Measurements from ENCODE around the gene MAB21L4.

MAB21L4 gene

GRCh38 chr2:240906141-240906910, 10.4 kb upstream of the MAB21L4 start, which contains the start of gene CROCC2:
CROCC2 (plus strand) TSS chr2:240906336; CDS start chr2:240906514, 178 bp downstream.
- no peak for DNase-seq (ENCODE audit: low spot score in 2 of 2)
- ATAC-seq = no peak
- Mint-ChIP-seq H3K4me1 (no peaks in the 10 kb centered on the region), H3K9me3 (no peaks in the 10 kb centered on the region), H3K27ac (no peak within 1 kb of the TSS), H3K36me3 (no peaks in the 10 kb centered on the region), H3K4me3 (no peak within 1 kb of the TSS)

- H3K4me1 Mint-ChIP-seq = no peaks in the 10 kb centered on the region
- ATAC-seq = no peak
- H3K4me3 Mint-ChIP-seq = no peak overlapping the region
These were observed 9.3 kb upstream of the MAB21L4 start for GRCh38 chr2:240905176-240905781.

GRCh38 chr2:240904216-240905175, 8.5 kb upstream of the MAB21L4 start:
- no peak overlapping the region for H3K27ac Mint-ChIP-seq
- DNase-seq (ENCODE audit: low spot score in 2 of 2) (no peak), ATAC-seq (peak; percentile 9)
- no peaks in the 10 kb centered on the region for H3K36me3 Mint-ChIP-seq
- no peaks in the 10 kb centered on the region for H3K4me1 Mint-ChIP-seq
- H3K9me3 Mint-ChIP-seq = no peaks in the 10 kb centered on the region
- no peak overlapping the region for H3K4me3 Mint-ChIP-seq

More at GRCh38 chr2:240905176-240905781, 9.3 kb upstream of the MAB21L4 start:
- Mint-ChIP-seq H3K9me3 (no peaks in the 10 kb centered on the region), H3K27ac (no peak overlapping the region), H3K36me3 (no peaks in the 10 kb centered on the region)
- no peak for DNase-seq (ENCODE audit: low spot score in 2 of 2)

GRCh38 chr2:240903191-240904060, 7.5 kb upstream of the MAB21L4 start:
- Mint-ChIP-seq H3K4me1 (no peaks in the 10 kb centered on the region), H3K27ac (no peak overlapping the region), H3K9me3 (no peaks in the 10 kb centered on the region), H3K4me3 (no peak overlapping the region), H3K36me3 (no peaks in the 10 kb centered on the region)
- DNase-seq (ENCODE audit: low spot score in 2 of 2) (no peak), ATAC-seq (no peak)

GRCh38 chr2:240902615-240903041, 6.7 kb upstream of the MAB21L4 start:
- Mint-ChIP-seq H3K27ac (no peak overlapping the region), H3K4me3 (no peak overlapping the region), H3K9me3 (no peaks in the 10 kb centered on the region), H3K36me3 (no peaks in the 10 kb centered on the region), H3K4me1 (no peaks in the 10 kb centered on the region)
- ATAC-seq = no peak
- DNase-seq (ENCODE audit: low spot score in 2 of 2) = no peak

- H3K9me3 Mint-ChIP-seq = no peaks in the 10 kb centered on the region
- H3K36me3 Mint-ChIP-seq = no peaks in the 10 kb centered on the region
- ATAC-seq = no peak
- DNase-seq (ENCODE audit: low spot score in 2 of 2) = no peak
- no peak overlapping the region for H3K4me3 Mint-ChIP-seq
- H3K4me1 Mint-ChIP-seq = no peaks in the 10 kb centered on the region
- H3K27ac Mint-ChIP-seq = no peak overlapping the region
These were observed 6.1 kb upstream of the MAB21L4 start for GRCh38 chr2:240901986-240902614.

GRCh38 chr2:240900141-240900860, 4.3 kb upstream of the MAB21L4 start:
- H3K4me3 Mint-ChIP-seq = no peak overlapping the region
- no peaks in the 10 kb centered on the region for H3K36me3 Mint-ChIP-seq
- H3K4me1 Mint-ChIP-seq = no peaks in the 10 kb centered on the region
- no peaks in the 10 kb centered on the region for H3K9me3 Mint-ChIP-seq
- no peak for DNase-seq (ENCODE audit: low spot score in 2 of 2)
- no peak overlapping the region for H3K27ac Mint-ChIP-seq
- no peak for ATAC-seq

GRCh38 chr2:240899468-240899865, 3.5 kb upstream of the MAB21L4 start:
- no peaks in the 10 kb centered on the region for H3K36me3 Mint-ChIP-seq
- no peak overlapping the region for H3K4me3 Mint-ChIP-seq
- H3K4me1 Mint-ChIP-seq = no peaks in the 10 kb centered on the region
- ATAC-seq (no peak), DNase-seq (ENCODE audit: low spot score in 2 of 2) (no peak)
- no peak overlapping the region for H3K27ac Mint-ChIP-seq
- no peaks in the 10 kb centered on the region for H3K9me3 Mint-ChIP-seq

GRCh38 chr2:240898731-240899467, 2.9 kb upstream of the MAB21L4 start:
- no peak for ATAC-seq
- no peaks in the 10 kb centered on the region for H3K9me3 Mint-ChIP-seq
- H3K4me3 Mint-ChIP-seq = no peak overlapping the region
- DNase-seq (ENCODE audit: low spot score in 2 of 2) = no peak
- no peaks in the 10 kb centered on the region for H3K36me3 Mint-ChIP-seq
- H3K4me1 Mint-ChIP-seq = peaks cover under 1% of the 10 kb centered on the region
- H3K27ac Mint-ChIP-seq = no peak overlapping the region

- H3K36me3 Mint-ChIP-seq = no peaks in the 10 kb centered on the region
- H3K27ac Mint-ChIP-seq = no peak overlapping the region
- no peak for DNase-seq (ENCODE audit: low spot score in 2 of 2)
- H3K9me3 Mint-ChIP-seq = no peaks in the 10 kb centered on the region
- H3K4me3 Mint-ChIP-seq = no peak overlapping the region
- H3K4me1 Mint-ChIP-seq = peaks cover 6% of the 10 kb centered on the region
- no peak for ATAC-seq
These were observed 2.3 kb upstream of the MAB21L4 start for GRCh38 chr2:240898108-240898730.

- no peaks in the 10 kb centered on the region for H3K9me3 Mint-ChIP-seq
- no peak overlapping the region for H3K27ac Mint-ChIP-seq
- no peak for ATAC-seq
- DNase-seq (ENCODE audit: low spot score in 2 of 2) = no peak
- no peak overlapping the region for H3K4me3 Mint-ChIP-seq
- peaks cover 6% of the 10 kb centered on the region for H3K4me1 Mint-ChIP-seq
- no peaks in the 10 kb centered on the region for H3K36me3 Mint-ChIP-seq
These were observed 1.1 kb upstream of the MAB21L4 start for GRCh38 chr2:240896871-240897692.

GRCh38 chr2:240896394-240896793, 438 bp upstream of the MAB21L4 start:
- H3K36me3 Mint-ChIP-seq = no peaks in the 10 kb centered on the region
- H3K4me3 Mint-ChIP-seq = no peak overlapping the region
- no peaks in the 10 kb centered on the region for H3K9me3 Mint-ChIP-seq
- DNase-seq (ENCODE audit: low spot score in 2 of 2) (no peak), ATAC-seq (no peak)
- H3K27ac Mint-ChIP-seq = no peak overlapping the region
- H3K4me1 Mint-ChIP-seq = peaks cover 6% of the 10 kb centered on the region
